DOHH2 (cell line): ENCODE results near the gene IMMP1L.

Source experiments
- H3F3A ChIP-seq: fragments of 200-600 bp; sonication (generic), shearing (Covaris generic); 2 replicates; pipeline ENCODE4 v1.6.0; 2016; ENCODE audit warnings: antibody characterized with exemption, mild to moderate bottlenecking; ENCODE audit not compliant: control insufficient read depth, insufficient read depth
- H3K27ac ChIP-seq: fragments of 200-600 bp; sonication (generic); 2 replicates; pipeline ENCODE4 v1.5.1; 2014; ENCODE audit warnings: low read depth, mild to moderate bottlenecking, low read length, moderate library complexity
- H3K27me3 ChIP-seq: fragments of 200-600 bp; sonication (generic); 2 replicates; pipeline ENCODE4 v1.6.1; 2014; ENCODE audit warnings: mild to moderate bottlenecking, low read length, mixed read lengths; ENCODE audit not compliant: control insufficient read depth
- H3K36me3 ChIP-seq: fragments of 200-600 bp; sonication (generic); 2 replicates; pipeline ENCODE4 v1.6.1; 2014; ENCODE audit warnings: mild to moderate bottlenecking, low read length, moderate library complexity, mixed read lengths; ENCODE audit not compliant: control insufficient read depth
- H3K4me1 ChIP-seq: fragments of 200-600 bp; sonication (generic); 2 replicates; pipeline ENCODE4 v1.6.1; 2014; ENCODE audit warnings: mild to moderate bottlenecking, low read length, mixed read lengths; ENCODE audit not compliant: control insufficient read depth
- H3K4me2 ChIP-seq: fragments of 200-600 bp; sonication (generic); 2 replicates; pipeline ENCODE4 v1.6.0; 2014; ENCODE audit warnings: mild to moderate bottlenecking, low read length, moderate library complexity
- H3K4me3 ChIP-seq: fragments of 200-600 bp; sonication (generic); 2 replicates; pipeline ENCODE4 v1.5.1; 2014; ENCODE audit warnings: mild to moderate bottlenecking, low read length, mixed read lengths
- H3K79me2 ChIP-seq: fragments of 200-600 bp; sonication (generic); 2 replicates; pipeline ENCODE4 v1.6.1; 2014; ENCODE audit warnings: mild to moderate bottlenecking, low read length, mixed read lengths; ENCODE audit not compliant: control insufficient read depth
- H3K9me2 ChIP-seq: fragments of 200-600 bp; sonication (generic); replicated peaks from 2 replicates; pipeline ENCODE4 v1.6.1; 2014; ENCODE audit warnings: mild to moderate bottlenecking, low read length, mixed read lengths; ENCODE audit not compliant: control insufficient read depth
- H3K9me3 ChIP-seq: fragments of 200-600 bp; sonication (generic); 2 replicates; pipeline ENCODE4 v1.6.1; 2014; ENCODE audit warnings: antibody characterized with exemption, low read length, mixed read lengths; ENCODE audit not compliant: control insufficient read depth, insufficient read depth
- H4K20me1 ChIP-seq: fragments of 200-600 bp; sonication (generic); 2 replicates; pipeline ENCODE4 v1.6.0; 2014; ENCODE audit warnings: low read depth, mild to moderate bottlenecking, antibody characterized with exemption, low read length, moderate library complexity; ENCODE audit not compliant: control insufficient read depth, insufficient read depth
- EZH2phosphoT487 ChIP-seq: fragments of 200-600 bp; sonication (generic); IDR thresholded peaks from 2 replicates; pipeline ENCODE4 v1.6.1; 2017; ENCODE audit warnings: borderline replicate concordance, mild to moderate bottlenecking, antibody characterized with exemption, low read length, moderate library complexity, mixed read lengths
- TF ChIP-seq, protein P1 (sequence below): fragments of 200-600 bp; sonication (generic); IDR thresholded peaks from one replicate; pipeline ENCODE4 v1.5.1; 2014; ENCODE audit warnings: antibody characterized with exemption, mild to moderate bottlenecking, low read depth, low read length; ENCODE audit not compliant: poor library complexity, severe bottlenecking

Gene IMMP1L

DNA sequence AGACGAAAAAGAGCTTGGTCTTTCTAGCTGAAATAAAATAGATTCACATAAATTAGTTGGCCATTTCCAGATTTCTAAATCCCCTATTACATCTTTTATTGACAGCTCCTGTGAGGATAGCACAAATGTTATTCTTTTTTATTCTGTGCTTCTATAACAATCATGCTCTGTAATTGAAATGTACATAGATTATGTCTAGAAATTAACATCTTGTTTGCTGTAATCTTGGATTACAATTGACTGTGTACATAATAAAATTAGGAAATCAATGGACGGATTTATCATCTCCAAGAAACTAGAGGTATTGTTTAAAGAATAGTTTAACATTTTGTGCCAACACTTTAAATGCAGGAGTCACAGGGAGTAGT, 31.2 kb downstream of the IMMP1L start:
- Histone ChIP-seq H3K36me3 (0 out of 2 replicates have a peak, but pooled peaks cover 2% of the 10 kb centered on the region), H3K27ac (no peak overlapping the region), H3K4me3 (no peak overlapping the region), H4K20me1 (no peaks in the 10 kb centered on the region), H3K27me3 (no peaks in the 10 kb centered on the region), H3K4me2 (no peak overlapping the region), H3K4me1 (no peaks in the 10 kb centered on the region), H3K79me2 (peaks cover 34% of the 10 kb centered on the region), H3F3A (no peaks in the 10 kb centered on the region), H3K9me3 (no peaks in the 10 kb centered on the region), H3K9me2 (no peaks in the 10 kb centered on the region)
- TF ChIP-seq EZH2phosphoT487, result no peak
- TF ChIP-seq, protein P1, sequence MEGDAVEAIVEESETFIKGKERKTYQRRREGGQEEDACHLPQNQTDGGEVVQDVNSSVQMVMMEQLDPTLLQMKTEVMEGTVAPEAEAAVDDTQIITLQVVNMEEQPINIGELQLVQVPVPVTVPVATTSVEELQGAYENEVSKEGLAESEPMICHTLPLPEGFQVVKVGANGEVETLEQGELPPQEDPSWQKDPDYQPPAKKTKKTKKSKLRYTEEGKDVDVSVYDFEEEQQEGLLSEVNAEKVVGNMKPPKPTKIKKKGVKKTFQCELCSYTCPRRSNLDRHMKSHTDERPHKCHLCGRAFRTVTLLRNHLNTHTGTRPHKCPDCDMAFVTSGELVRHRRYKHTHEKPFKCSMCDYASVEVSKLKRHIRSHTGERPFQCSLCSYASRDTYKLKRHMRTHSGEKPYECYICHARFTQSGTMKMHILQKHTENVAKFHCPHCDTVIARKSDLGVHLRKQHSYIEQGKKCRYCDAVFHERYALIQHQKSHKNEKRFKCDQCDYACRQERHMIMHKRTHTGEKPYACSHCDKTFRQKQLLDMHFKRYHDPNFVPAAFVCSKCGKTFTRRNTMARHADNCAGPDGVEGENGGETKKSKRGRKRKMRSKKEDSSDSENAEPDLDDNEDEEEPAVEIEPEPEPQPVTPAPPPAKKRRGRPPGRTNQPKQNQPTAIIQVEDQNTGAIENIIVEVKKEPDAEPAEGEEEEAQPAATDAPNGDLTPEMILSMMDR, result no peak

- H3K27me3 ChIP-seq, result no peaks in the 10 kb centered on the region
- no peaks in the 10 kb centered on the region for H4K20me1 ChIP-seq
- 0 out of 2 replicates have a peak, but pooled peaks cover 2% of the 10 kb centered on the region for H3K36me3 ChIP-seq
- no peak overlapping the region for H3K27ac ChIP-seq
- H3F3A ChIP-seq, result no peaks in the 10 kb centered on the region
- no peak overlapping the region for H3K4me2 ChIP-seq
- TF ChIP-seq EZH2phosphoT487, result no peak
- TF ChIP-seq, protein P1, result no peak
- no peaks in the 10 kb centered on the region for H3K9me2 ChIP-seq
- H3K9me3 ChIP-seq, result no peaks in the 10 kb centered on the region
- H3K4me1 ChIP-seq, result no peaks in the 10 kb centered on the region
- H3K79me2 ChIP-seq, result peaks cover 31% of the 10 kb centered on the region
- no peak overlapping the region for H3K4me3 ChIP-seq
Measured at GRCh38 chr11:31477528-31478222, 31.7 kb downstream of the IMMP1L start.

DNA sequence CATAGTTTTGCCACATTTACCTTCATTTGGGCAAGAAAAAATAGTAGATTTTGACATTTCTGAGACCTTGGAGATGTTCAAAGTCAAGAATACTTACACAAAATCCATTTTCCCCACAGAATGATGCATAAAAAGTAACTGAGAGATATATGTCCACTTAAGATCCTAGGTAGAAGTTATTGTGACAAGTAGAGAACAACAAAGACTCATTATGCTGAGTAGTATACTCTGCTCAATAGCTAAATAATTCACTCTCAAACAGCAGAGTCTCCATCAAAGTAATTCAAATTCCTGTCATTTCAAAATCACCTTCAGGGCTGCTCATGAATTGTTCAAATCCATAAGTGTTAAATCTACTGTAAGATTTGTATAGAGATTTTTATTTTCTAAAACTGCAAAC, 35.3 kb downstream of the IMMP1L start:
- no peaks in the 10 kb centered on the region for H3K27me3 ChIP-seq
- no peaks in the 10 kb centered on the region for H4K20me1 ChIP-seq
- no peaks in the 10 kb centered on the region for H3K9me3 ChIP-seq
- peaks cover 9% of the 10 kb centered on the region; the same call in 1 of the 2 replicates for H3K79me2 ChIP-seq
- H3K36me3 ChIP-seq, result no peaks in the 10 kb centered on the region
- H3K27ac ChIP-seq, result no peak overlapping the region
- H3K9me2 ChIP-seq, result no peaks in the 10 kb centered on the region
- no peaks in the 10 kb centered on the region for H3F3A ChIP-seq
- H3K4me1 ChIP-seq, result no peaks in the 10 kb centered on the region
- H3K4me3 ChIP-seq, result no peak overlapping the region
- TF ChIP-seq, protein P1, result no peak
- TF ChIP-seq EZH2phosphoT487, result no peak
- no peak overlapping the region for H3K4me2 ChIP-seq
